ENCODE measurements around the gene BYSL.
A peak's percentile ranks its signal among the peaks of the same experiment; 100 is the strongest.

BYSL gene, protein sequence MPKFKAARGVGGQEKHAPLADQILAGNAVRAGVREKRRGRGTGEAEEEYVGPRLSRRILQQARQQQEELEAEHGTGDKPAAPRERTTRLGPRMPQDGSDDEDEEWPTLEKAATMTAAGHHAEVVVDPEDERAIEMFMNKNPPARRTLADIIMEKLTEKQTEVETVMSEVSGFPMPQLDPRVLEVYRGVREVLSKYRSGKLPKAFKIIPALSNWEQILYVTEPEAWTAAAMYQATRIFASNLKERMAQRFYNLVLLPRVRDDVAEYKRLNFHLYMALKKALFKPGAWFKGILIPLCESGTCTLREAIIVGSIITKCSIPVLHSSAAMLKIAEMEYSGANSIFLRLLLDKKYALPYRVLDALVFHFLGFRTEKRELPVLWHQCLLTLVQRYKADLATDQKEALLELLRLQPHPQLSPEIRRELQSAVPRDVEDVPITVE

DNA sequence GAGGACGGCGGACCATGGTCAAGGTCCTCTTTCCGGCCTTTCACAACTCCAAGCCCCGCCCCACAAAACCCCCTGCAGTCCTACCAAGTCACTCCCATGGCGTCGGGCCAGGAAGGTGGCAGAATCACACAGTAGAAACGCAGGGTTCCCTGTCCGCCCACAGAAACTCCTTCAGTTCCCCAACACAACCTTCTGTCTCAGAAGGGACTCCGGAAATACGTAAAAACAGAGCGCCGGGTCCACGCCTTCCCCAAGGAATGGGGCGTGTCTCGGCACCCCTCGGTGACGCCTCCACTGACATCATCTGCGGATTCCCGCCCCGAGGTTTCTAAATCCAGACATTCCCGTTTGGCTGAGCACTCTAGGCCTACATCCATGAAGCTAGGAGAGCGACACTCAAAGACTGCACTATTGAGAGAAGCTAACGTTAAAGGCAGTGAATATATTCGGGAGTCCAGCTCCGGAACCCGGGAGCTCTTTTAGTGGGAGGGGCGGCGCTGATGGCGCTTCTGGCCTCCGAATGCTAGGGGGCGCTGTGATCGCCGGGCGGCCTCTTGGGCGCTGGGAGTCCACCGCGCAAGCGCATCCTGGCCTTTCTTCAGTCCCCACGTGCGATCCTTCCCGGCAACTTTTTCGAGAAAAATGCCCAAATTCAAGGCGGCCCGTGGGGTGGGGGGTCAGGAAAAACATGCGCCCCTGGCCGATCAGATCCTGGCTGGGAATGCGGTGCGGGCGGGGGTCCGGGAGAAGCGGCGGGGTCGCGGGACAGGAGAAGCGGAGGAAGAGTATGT, at the start of gene BYSL, which contains the start of gene MED20:
Gene BYSL (plus strand): TSS at position 579 of the 791 bp plus-strand sequence. CDS start 64 bp downstream, at position 643.
Gene MED20 (minus strand): TSS at position 219 of the 791 bp plus-strand sequence. CDS start 121 bp downstream, at position 98.
- peak; percentile 88 for DNase-seq

DNA sequence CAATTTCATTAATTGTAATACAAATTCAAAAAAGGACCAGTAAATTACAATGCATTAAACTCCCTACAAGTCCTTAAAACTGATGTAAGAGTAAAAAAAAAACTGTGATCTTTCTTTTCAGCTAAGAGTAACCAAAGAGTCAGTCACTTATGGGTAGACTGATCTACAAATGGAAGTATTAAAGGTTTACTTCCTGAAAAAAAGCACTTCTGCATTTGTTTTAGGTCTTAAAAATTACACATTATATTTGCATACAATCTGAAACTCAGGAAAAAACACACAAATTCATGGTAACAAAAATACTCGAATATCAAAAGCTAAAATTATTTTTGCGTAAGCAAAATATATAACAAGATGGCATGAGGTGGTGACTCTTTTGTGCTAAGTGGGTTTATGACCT, 49.6 kb upstream of the BYSL start:
- DNase-seq: no peak

DNA sequence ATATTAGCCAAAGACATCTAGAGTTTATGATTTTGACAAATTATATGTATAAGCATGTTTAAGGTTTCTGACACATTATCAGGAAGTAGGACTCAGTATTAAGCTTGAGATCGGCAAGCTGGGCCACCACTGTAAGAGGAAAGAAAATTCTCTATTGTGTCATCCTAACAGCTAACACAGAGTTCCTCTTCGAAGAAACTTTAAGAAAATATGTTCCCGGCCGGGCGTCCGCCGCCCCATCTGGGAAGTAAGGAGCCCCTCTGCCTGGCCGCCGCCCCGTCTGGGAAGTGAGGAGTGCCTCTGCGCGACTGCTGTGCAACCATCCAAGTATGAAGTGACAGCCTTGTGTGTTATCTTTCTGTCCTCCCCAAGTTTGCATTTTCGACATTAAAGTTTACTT, 49.2 kb upstream of the BYSL start:
- no peak for DNase-seq

DNA sequence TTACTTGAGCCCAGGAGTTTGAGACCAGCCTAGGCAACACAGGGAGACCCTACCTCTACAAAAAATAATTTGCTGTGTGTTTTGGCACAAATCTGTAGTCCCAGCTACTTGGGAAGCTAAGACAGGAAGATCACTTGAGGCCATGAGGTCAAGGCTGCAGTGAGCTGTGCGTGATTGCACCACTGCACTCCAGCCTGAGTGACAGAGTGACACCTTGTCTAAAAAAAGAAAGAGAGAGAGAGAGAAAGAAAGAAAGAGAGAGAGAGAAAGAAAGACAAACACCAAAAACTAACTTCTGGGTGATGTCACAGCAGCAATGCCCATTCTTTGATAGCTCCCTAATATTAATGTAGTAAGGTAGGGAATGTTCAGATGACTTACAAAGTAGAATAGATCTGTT, 46.6 kb upstream of the BYSL start:
- peak; percentile 23 for DNase-seq

DNA sequence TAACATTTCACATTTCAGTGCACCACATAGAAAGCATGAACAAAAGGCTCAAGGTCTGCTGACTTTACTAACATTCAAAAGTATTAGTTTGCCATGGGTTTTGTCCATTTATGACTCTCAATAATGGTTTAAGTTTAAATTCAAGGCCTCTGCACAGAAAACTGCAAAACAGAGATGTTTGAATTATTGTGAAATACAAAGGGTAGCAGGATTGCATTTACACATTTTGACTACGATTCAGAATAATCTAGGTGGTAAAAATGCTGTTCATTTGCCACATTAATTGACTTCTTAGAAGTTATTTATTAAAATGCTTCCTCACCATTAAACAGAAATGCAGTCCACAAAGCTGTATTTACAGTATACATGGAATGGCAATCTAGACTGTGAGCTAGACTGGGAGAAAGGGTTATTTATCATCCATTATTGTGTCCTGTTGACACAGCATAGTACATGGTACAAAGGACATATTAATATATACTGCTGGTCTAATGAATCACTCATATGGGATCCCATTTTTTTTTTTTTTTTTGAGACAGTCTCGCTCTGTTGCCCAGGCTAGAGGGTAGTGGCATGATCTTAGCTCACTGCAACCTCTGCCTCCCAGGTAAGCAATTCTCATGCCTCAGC, 44.1 kb upstream of the BYSL start:
- no peak for DNase-seq

DNA sequence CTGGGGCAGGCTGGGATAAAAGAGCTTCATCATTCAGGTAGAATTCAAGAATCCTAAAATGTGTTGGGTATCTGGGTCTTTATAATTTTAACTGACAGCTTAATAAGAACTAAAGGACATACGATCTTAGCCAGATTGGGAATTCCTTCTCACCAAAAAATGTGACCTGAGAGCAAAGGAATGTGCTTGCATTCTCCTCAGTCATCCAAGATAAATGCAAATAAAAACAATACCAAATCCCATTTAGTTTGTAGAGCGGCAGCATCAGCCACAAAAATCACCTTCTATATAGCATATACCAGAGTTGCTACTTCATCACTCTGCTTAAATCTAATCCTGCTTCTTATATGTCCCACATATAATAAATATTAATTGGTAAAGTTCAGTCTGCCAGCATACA, 43.1 kb upstream of the BYSL start:
- no peak for DNase-seq

DNA sequence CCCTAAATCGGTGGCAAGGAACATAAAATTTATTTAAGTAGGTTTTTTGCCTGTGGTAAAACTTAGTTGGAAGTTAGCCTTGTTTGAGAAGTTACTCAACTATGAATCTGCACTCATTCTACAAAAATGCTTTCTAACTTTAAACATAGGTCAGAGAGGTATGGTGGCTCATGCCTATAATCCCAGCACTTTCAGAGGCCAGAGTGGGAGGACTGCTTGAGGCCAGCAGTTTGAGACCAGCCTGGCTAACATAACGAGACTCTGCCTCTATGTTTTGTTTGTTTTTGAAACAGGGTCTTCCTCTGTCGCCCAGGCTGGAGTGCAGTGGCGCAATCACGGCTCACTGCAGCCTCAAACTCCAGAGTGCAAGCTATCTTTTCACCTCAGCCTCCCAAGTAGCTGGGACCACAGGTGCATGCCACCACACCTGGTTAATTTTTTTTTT, 42.3 kb upstream of the BYSL start:
- DNase-seq: no peak

DNA sequence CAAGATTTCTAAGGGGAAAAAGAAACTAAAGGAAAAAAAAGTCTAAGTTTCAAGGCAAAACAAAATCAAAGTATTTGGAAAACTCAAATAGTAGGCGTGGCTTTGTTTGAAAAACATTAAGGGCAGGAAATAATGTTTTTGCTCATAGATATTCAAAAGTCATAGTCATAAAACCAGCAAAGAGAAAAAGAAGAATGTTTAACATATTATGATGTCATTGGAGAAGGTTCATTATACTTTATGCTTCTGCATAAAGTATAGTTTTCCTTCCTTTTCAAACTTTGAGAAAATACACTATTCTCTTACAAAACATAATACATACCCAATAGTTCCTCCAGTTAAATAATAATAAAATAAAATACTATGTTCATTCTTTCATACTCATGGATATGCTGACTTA, 39.8 kb upstream of the BYSL start:
- no peak for DNase-seq

DNA sequence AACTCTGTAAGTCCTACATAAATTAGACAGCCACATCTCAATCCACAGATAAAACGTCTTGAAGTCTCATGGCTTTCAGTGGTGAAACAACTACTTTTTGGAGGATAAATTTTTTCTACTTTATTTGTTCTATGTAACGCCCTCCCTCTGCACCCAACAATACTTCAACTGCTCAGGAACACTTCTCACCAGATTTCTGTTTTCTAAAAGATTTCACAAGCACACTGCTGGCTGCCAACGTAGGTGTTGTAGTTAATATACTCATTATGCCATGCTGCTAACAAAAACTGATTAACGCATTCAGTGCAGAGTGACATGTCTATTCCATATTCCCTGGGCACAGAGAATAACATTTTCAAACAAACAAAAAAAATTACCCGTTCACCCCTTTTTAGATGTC, 36.3 kb upstream of the BYSL start:
- no peak for DNase-seq

DNA sequence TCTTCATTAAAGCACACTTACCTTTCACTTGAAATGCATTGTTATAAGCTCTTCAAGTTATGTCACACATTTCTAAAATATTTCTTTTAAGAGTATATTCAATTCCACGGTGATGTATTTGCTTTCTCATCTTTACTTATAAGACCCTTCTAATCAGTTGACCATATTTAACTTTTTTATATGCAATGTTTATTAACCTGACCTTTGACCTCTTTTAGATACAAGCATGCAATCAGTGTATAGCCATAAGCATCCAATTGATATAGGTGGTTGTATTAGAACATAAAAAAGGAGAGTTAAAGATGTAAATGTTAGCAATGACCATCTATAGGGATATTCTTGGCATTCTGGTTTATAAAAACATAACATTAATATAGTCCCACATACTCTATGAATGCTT, 35.4 kb upstream of the BYSL start:
- no peak for DNase-seq

DNA sequence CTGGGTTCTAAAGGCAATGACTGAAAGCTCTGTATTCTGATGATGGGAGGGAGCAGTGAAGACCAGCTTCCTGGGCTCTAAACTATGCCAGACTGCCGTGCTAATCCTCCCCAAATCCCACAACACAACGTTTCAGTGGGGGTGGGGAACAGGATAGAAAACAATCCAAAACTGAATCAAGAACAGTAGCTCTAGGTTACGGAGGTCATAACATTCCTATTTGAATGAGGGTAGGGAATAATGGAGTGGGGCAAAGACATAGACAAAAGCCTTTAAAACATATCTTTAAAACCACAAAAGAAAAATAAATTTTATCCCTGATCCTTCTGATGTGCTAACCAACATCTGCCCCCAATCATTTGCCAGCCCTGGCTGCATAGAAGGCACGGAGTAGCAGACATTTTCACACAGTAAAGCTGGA, 34.0 kb upstream of the BYSL start:
- DNase-seq: no peak

DNA sequence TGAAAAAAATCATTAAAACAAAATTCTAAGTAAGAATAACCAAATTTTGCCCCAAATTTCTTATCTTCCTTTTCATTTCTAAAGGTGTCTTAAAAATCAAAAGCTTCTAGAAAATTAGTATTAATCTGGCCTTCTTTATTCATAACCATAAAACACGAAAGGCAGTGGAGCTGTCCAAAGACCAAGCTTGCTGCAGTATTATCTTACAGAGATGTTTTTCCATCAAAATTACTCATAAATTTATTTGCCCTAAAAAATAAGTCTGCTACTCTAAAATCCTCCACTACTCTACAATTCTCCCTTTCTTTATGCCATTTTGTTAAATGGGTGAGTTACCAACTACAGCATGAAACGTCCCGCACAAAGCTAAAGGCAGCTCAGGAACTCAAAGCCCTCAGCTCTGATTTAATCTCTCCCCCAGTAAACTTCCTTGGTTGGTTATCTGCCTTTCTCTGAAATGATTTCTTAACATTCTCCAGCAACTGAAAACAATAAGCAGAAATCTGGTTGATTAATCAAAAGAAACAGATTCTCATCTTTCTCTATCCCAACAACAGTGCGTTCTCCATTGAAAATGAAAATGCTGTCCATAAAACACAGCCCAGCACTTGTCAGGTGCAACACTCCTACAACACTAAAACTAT, 28.3 kb upstream of the BYSL start:
- DNase-seq: no peak

DNA sequence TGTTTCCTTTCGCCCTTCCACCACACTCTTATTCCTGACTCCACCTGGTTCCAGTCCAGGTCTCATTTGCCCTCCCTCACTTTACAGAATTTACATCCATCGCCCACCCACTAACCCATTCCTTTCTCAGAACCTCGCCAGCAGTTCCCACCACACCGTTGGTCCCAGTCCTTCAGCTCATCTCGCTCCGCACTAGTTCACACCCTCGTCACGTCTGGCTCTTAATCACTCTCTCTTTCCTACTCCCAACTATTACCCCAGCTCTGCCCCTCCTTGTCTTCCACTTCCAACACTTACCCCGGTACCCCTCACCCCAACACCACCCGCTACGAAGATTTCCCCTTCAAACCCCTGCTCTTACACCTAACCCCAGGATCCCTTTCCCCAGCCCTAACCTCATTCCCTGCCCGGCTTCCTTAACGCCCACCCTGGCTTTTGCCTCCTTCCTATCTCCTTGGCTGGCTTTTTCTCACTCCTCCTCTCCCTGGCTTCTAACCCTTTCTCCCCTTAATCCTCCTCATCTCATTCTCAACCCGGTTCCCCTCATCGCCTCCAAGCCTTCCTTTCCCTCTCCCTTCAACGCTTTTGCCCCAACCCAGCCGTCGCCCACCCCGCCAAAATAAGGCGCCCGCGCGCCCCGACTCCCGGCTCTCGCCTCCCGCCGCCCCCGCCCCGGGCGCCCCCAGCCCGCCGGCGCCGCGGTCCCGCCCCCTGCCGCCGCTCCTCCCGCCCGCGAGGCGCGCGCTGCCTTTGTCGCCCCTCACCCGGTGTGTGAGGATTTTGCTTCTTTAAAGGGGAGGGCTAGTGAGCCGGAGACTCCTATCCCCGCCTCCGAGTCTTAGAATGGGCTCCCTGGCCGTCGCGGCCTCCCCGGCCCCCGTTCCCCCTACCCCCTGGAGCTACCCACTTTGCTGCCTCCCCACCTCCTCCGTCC, 26.7 kb upstream of the BYSL start:
- DNase-seq: no peak

DNA sequence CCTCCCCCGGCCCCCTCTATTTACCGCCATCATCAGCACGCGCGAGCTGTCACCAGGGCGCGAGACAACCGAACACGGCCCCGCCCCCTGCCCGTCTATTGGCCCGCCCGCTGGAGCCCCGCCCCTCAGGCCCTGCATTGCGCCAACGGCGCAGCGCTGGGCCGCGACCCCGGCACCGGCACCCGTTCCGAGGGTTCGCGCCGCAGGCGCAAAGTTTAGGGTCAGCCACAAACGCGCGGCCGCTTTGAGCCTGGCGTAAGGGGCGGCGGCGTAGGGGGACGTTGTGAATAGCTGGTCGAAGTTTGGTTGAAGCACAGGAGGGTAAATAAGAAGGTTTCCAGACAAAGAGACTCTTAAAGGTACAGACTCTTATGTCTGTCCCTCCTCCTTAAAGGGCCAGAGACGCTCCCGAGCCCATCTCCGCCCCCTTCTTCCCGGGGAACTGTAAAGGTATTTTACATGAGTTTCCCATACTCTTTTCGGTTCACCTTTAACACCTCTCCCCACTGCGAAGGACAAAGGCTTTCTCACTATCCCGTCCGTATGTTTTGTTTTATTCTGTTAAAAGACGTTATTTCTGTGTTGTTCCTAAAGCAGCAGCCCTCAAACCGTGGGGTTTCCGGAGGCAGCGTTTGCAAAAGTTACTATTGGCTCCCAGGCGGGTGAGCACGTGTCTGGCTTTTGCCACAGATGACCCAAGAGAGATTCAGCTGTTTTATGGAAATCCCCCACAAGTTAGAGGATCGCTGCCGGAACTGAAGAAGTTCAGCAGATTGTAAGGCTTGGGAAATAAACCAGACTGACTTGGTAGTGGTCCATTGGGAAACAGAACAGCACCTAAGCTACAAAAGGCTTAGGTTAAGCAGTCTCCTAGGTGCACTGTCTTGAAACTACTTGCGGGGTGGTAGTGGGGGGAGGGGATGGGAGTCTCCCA, 25.7 kb upstream of the BYSL start, which contains the start of gene USP49:
Gene USP49 (minus strand): TSS at position 76 of the 934 bp plus-strand sequence. CDS start 88,392 bp downstream, outside the sequence.
- DNase-seq: peak; percentile 88

DNA sequence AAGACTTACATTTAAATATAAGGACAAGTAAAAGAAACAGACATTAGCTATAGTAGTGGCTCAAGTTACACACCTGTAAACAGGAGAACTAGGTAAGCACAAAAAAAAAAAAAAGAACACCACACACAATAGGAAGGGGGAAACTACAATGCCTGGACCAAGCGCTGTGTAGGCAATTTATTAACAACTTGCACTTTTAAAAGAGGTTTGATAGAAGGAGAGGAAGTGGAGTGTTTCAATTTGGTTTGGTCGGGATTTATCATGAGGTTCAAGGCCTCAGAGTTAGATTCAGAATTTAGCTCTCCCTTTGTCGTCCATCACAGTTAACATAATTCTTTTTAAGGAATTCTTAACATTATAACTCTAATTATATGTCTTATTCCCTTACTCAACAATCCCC, 25.0 kb upstream of the BYSL start:
- DNase-seq: no peak

DNA sequence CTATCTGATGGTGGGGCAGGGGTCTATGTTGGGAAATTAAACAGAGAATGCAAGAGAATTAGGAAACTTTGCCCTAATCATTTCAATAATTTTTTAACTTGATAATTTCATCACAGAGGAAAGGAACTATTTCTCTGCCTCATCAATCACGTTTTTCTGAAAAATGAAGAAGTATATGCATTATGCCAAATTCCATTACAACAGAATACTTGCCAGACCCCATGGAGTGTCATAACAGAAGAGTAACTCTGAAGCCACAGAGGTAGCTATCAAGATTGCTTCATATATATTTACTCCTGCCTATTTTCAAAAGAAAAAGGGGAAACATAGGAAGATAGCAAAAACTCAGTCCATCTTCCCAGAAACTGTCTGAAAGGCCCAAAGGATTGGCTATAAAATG, 20.4 kb upstream of the BYSL start:
- DNase-seq: no peak

DNA sequence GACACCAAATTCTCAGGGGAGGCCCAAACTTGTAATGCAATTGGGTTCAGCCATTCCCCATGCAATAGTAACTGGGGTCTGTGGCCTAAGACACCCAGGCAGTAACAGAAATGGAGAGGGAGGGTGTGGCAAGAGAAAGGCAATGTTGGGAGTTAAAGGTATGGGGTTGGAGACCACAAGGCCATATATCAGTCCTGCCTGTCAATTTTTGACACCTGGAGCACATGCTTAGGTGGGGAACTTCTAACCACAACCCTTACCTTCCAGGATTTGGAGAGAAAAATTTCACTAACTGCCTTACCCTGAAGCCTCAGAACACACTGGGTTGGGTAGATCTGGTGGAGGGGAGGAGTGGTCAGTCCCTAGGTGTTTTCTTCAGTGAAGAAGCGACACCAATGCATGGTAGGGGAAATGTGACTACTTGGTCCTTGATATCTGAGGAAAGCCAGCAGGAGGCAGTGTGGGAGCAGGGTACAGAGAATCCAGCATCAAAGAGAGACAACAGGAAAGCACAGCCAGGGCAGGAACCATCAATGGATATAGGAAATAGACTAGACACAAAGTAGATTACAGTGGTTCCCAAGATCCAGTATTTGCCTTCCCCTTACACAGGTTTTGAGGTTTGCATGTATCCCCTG, 19.3 kb upstream of the BYSL start:
- no peak for DNase-seq

DNA sequence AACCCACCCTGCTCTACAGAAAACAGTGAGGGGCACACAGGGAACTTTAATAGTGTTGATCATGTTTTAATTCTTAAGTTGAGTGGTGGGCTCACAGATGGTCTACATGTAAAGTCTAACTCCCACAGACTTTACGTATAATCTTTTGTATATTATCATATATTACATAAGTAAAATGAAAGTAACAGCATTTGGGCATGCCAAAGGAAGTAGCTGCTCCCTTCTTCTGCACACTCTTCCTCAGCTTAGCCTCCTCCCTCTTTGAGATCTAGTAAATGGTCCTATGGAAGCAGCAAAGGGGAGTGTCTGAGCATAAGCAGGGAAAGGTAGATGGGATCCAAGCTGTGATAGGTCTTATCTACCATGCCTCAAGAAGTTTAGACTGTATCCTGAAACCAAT, 11.6 kb upstream of the BYSL start:
- DNase-seq: no peak

DNA sequence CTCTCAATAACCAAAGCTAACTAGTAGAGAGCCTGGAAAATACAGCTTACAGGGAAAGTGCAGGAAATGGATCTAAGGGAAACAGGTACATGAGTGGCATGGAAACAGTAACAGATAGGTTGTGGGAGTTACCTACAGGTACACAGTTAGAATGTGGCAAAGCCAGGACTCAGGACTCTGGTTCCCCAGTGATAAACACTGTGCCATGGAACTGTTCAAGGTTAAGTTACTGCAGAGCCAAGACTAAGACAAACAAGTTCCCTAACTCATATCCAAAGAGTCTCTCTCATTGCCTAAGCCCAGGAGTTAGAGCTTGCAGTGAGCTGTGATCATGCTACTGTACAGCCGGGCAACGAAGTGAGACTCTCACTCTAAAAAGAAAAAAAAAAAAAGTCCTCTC, 7.0 kb upstream of the BYSL start:
- DNase-seq: no peak
